Neural crest cell (in vitro differentiated cells): ENCODE results near the gene MTMR6. TPM values are rescaled to one million over a fixed set of nuclear protein-coding genes. Genes with fewer than 3 reads are reported as not detected.
A peak's percentile ranks its signal among the peaks of the same experiment; 100 is the strongest.
"Not testable (repeated sequence)": the region's sequence is repeated elsewhere in the genome, so short reads cannot be mapped to it uniquely, and the experiment has no call there.

ENCODE experiments used
- DNase-seq: peaks from one replicate; pipeline ENCODE4 v3.0.0; 2021; ENCODE audit warnings: low read depth, mixed read lengths, low spot score
- H3K27ac Mint-ChIP-seq: one replicate; pipeline ENCODE4 v1.8.0; 2021; ENCODE audit warnings: mild to moderate bottlenecking, mixed read lengths; ENCODE audit not compliant: unreplicated experiment
- H3K27me3 Mint-ChIP-seq: 2 replicates; pipeline ENCODE4 v1.8.0; 2021; ENCODE audit warnings: low read depth, mild to moderate bottlenecking, mixed read lengths
- H3K36me3 Mint-ChIP-seq: 2 replicates; pipeline ENCODE4 v1.8.0; 2021; ENCODE audit warnings: low read depth, mild to moderate bottlenecking, mixed read lengths
- H3K4me1 Mint-ChIP-seq: 2 replicates; pipeline ENCODE4 v1.8.0; 2021; ENCODE audit warnings: mixed read lengths
- H3K4me3 Mint-ChIP-seq: one replicate; pipeline ENCODE4 v1.8.0; 2021; ENCODE audit warnings: mild to moderate bottlenecking, mixed read lengths
- H3K9me3 Mint-ChIP-seq: 2 replicates; pipeline ENCODE4 v1.8.0; 2021; ENCODE audit warnings: mixed read lengths
- total RNA-seq: library from RNA; stranded (reverse); gene quantifications from 2 replicates; pipeline ENCODE4 v1.2.1, GENCODE V29; 2021
- TF ChIP-seq, protein P1 (sequence below): fragments of 200-600 bp; sonication (generic); conservative IDR thresholded peaks from 2 replicates; pipeline ENCODE4 v1.5.0; 2021; ENCODE audit warnings: antibody characterized with exemption, mild to moderate bottlenecking

Gene MTMR6
- total RNA-seq, 1 donor from 2014 or later, result 14.5 TPM

DNA sequence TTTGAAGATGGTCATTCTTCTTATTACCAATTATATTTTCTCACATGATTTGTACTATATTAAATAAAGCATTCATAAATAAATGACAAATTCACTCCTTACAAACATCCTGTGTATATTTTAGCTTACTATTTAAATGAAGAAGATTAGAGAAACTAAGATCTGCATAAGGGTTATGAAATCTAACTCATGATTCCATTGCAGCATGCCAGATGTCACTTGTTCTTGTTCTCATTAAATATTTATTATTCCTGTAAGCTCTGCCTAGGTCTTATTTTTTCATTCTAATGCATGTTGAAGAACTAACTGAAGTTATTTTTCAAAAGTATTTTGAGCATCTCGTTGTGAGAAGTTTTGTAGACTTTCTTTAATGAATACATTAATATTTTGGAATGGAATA is 32.5 kb upstream of the MTMR6 start:
- TF ChIP-seq, protein P1, sequence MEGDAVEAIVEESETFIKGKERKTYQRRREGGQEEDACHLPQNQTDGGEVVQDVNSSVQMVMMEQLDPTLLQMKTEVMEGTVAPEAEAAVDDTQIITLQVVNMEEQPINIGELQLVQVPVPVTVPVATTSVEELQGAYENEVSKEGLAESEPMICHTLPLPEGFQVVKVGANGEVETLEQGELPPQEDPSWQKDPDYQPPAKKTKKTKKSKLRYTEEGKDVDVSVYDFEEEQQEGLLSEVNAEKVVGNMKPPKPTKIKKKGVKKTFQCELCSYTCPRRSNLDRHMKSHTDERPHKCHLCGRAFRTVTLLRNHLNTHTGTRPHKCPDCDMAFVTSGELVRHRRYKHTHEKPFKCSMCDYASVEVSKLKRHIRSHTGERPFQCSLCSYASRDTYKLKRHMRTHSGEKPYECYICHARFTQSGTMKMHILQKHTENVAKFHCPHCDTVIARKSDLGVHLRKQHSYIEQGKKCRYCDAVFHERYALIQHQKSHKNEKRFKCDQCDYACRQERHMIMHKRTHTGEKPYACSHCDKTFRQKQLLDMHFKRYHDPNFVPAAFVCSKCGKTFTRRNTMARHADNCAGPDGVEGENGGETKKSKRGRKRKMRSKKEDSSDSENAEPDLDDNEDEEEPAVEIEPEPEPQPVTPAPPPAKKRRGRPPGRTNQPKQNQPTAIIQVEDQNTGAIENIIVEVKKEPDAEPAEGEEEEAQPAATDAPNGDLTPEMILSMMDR, result no peak
- no peak for DNase-seq
- Mint-ChIP-seq H3K4me3 (no peak overlapping the region), H3K4me1 (no peaks in the 10 kb centered on the region), H3K9me3 (no peaks in the 10 kb centered on the region), H3K27ac (no peak overlapping the region), H3K27me3 (no peaks in the 10 kb centered on the region), H3K36me3 (peaks cover 5% of the 10 kb centered on the region)

DNA sequence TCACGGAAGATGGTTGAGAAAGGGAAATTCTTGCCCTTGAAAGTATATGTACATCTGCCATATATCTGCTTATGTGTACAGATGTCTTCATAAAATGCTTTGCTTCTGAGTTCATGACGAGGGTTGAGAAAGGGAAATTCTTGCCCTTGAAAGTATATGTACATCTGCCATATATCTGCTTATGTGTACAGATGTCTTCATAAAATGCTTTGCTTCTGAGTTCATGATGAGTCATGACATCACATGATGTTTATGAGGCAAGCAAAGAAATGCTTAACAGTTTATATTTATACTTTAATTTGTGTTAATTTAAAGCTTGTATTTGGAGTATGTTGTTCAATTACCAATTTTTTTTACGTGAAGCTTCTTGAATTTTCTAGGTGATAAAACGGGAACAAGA is 31.7 kb upstream of the MTMR6 start:
- not testable (repeated sequence) for H3K27me3 Mint-ChIP-seq, H3K4me1 Mint-ChIP-seq, H3K4me3 Mint-ChIP-seq, H3K27ac Mint-ChIP-seq, DNase-seq, H3K36me3 Mint-ChIP-seq, H3K9me3 Mint-ChIP-seq

DNA sequence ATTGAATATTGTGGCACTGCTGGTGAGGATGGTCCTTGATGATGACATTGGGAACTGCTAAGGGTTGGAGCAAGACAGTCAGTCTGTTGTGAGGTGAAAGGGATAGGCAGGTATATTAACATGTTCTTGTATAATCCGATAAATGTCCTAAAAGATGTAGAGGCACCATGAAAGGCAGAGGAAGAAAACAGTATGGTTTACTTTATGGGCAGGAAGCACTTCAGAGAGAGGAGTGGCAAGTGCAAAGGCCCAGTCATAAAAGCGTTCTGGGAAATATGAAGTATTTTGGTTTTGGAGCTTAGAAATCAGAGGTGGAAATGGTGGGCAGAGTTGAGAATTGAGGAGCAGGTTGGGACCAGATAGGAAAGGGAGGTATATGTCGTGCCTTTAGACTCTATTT is 23.6 kb upstream of the MTMR6 start:
- H3K4me3 Mint-ChIP-seq, result no peak overlapping the region
- H3K36me3 Mint-ChIP-seq, result peaks cover 20% of the 10 kb centered on the region
- H3K27ac Mint-ChIP-seq, result no peak overlapping the region
- H3K27me3 Mint-ChIP-seq, result no peaks in the 10 kb centered on the region
- DNase-seq, result no peak
- H3K9me3 Mint-ChIP-seq, result no peaks in the 10 kb centered on the region
- H3K4me1 Mint-ChIP-seq, result no peaks in the 10 kb centered on the region
- TF ChIP-seq, protein P1, result no peak

DNA sequence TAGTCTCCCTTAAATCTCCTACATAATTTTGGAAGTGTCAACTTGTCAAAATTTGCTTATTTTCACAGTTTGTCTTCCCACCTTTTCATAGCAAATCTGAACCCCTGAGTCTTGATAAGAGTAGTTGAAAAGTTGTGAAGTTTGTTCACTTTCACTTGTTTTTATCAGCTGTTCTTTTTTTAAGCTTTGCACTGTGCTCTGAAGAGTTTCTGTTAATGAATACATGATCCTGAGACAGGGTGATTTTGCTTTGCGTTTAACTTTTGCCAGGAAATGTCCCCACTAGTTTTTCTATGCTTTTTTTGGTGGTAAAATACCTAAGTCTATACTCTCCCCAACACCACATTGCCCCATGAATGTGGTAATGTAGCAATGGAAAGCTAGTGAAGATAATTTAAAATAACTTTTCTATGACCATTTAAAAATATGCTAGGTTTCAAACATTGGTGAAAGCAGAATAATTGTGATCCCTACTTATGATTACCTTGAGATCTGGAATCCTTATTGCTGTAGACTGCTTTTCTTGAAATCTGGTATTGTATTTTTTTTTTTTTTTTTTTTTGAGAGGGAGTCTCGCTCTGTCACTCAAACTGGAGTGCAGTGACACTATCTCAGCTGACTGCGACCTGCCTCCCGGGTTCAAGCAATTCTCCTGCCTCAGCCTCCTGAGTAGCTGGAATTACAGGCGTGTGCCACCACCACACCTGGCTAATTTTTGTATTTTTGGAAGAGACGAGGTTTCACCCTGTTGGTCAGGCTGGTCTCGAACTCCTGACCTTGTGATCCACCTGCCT is 19.6 kb upstream of the MTMR6 start:
- Mint-ChIP-seq H3K9me3 (no peaks in the 10 kb centered on the region), H3K4me3 (no peak overlapping the region), H3K27me3 (no peaks in the 10 kb centered on the region), H3K36me3 (peaks cover 11% of the 10 kb centered on the region), H3K4me1 (peaks cover 28% of the 10 kb centered on the region), H3K27ac (peak overlapping the region; percentile 82)
- TF ChIP-seq, protein P1, result no peak
- DNase-seq, result no peak

DNA sequence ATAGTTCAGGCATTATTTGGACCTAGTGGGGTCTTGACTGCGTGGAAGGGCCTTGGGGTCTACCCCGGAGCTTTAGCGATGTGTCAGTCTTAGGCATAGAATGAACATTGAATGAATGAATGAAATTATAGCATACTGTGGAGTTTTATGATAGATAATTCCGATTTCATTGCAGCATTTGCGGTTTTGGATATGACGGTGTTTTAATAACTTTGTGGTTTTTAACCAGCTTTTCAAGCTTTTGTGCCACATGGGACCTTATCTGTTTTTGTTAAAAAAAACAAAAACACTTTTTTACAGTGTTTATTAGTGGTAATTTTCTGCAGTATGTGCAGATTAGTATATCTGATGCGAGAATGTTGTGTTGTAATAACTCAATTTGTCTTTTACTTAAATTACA is 14.8 kb upstream of the MTMR6 start:
- Mint-ChIP-seq H3K4me1 (peaks cover 32% of the 10 kb centered on the region), H3K9me3 (peaks cover 2% of the 10 kb centered on the region), H3K36me3 (peaks cover 6% of the 10 kb centered on the region), H3K27me3 (peaks cover 29% of the 10 kb centered on the region), H3K27ac (peak overlapping the region; percentile 92), H3K4me3 (peak overlapping the region; percentile 99)
- no peak for DNase-seq
- TF ChIP-seq, protein P1, result no peak

DNA sequence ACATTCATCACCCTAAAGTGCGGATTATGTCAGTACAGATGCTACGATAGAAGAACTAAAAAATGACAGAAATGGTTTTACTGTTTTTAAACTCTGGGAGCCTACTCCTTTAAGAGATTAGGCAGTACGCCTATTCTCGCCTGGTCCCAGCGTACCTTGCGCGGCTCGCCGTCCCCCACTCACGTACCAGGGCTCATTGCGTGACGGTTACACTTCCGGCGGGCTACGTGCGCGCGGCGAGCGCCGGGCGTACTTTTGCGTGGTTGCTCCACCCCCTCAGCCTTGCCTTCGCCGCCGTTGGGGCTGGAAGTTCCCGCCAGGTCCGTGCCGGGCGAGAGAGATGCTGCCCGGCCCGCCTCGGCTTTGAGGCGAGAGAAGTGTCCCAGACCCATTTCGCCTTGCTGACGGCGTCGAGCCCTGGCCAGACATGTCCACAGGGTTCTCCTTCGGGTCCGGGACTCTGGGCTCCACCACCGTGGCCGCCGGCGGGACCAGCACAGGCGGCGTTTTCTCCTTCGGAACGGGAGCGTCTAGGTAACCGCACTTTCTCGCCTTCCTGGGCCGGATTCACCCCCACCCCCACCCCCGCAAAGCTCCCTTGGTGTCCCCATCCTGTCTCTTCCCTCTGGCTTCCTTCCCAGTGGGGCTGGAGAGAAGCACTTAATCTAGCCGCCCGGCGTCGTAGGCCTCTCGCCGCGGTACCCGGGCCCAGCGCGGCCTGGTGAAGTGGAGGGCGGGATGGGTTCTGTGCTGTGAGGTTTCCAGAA is 14.2 kb upstream of the MTMR6 start, which contains the start of gene NUP58:
Gene NUP58, plus strand, starts transcription at position 279 of the 767 bp plus-strand sequence. Its CDS starts 149 bp downstream, at position 428.
- peaks cover 32% of the 10 kb centered on the region for H3K4me1 Mint-ChIP-seq
- peak within 1 kb of the TSS; percentile 92 for H3K27ac Mint-ChIP-seq
- peaks cover 2% of the 10 kb centered on the region for H3K9me3 Mint-ChIP-seq
- H3K27me3 Mint-ChIP-seq, result peaks cover 35% of the 10 kb centered on the region
- peak within 1 kb of the TSS; percentile 99 for H3K4me3 Mint-ChIP-seq
- H3K36me3 Mint-ChIP-seq, result peaks cover 6% of the 10 kb centered on the region
- TF ChIP-seq, protein P1, result no peak
- DNase-seq, result peak; percentile 88
